ENCODE data around the gene DPYD.

The DPYD gene

GRCh38 chr1:97044159-97044760 is 876.6 kb downstream of the DPYD start:
- no peak for DNase-seq (ENCODE audit: low spot score)

DNA sequence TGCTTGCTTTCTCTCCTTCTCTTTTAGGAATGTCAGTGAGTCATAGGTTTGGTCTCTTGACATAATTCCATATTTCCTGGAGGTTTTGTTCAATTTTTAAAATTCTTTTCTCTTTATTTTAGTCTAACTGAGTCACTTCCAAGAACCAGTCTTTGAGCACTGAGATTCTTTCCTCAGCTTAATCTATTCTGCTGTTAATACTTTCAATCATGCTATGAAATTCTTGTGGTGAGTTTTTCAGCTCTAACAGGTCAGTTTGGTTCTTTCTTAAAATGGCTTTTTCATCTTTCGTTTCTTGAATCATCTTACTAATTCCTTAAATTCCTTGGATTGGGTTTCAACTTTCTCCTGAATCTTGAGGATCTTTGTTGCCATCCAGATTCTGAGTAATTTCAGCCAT is 878.3 kb downstream of the DPYD start:
- DNase-seq (ENCODE audit: low spot score), result no peak

DNA sequence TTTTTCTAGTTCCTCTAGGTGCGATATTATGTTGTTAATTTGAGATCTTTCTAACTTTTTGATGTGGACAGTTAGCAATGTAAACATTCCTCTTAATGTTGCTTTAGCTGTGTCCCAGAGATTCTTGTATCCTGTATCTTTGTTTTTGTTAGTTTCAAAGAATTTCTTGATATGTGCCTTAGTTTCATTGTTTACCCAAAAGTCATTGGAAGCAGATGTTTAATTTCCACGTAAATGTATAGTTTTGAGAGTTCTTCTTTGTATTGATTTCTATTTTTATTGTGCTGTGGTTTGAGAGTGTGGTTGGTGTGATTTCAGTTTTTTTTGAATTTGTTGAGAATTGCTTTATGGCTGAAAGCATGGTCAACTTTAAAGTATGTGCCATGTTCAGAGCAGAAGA is 879.8 kb downstream of the DPYD start:
- no peak for DNase-seq (ENCODE audit: low spot score)

- no peak for DNase-seq (ENCODE audit: low spot score)
These were observed 882.4 kb downstream of the DPYD start for GRCh38 chr1:97038410-97038809.

GRCh38 chr1:97034651-97035050 is 886.2 kb downstream of the DPYD start:
- DNase-seq (ENCODE audit: low spot score), result no peak

DNA sequence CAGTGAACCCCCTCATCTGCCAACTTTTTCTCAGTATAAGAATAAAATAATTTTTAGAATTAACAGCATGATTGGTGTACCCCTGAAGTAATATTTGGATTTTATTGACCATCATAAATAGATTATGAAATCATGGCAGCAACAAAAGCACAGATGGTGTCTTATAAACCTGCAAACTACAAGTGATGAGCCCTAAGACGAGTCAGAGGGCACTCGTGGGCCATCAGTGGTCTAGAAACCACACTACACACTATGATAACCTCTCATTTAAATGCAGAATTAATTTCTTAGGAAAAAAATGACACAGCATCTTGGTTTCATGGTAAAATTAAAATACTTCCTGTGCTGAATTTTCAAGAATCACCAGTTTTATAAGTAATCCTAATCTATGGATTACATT is 886.9 kb downstream of the DPYD start:
- DNase-seq (ENCODE audit: low spot score), result no peak

Data from cerebellar cortex (tissue), 1 donor.